Fibroblast of lung (primary cell): ENCODE data around the gene RHBDL3. TPM values are rescaled to one million over a fixed set of nuclear protein-coding genes. Genes with fewer than 3 reads are reported as not detected.
"Not testable (repeated sequence)": the region's sequence is repeated elsewhere in the genome, so short reads cannot be mapped to it uniquely, and the experiment has no call there.

Experiments used
- DNase-seq, 2 donors: peaks; one replicate each; pipeline versions ENCODE4 v3.0.0 to v3.0.0-alpha.2; 2010; ENCODE audit warnings: low read depth in 2 of 2
- H2AFZ ChIP-seq: 2 replicates; pipeline ENCODE4 v1.5.1; 2012; ENCODE audit warnings: low read length, control low read depth, inconsistent platforms
- H3K27ac ChIP-seq: 2 replicates; pipeline ENCODE4 v1.5.1; 2011; ENCODE audit warnings: low read length, control low read depth; ENCODE audit not compliant: insufficient read depth
- H3K27me3 ChIP-seq: 2 replicates; pipeline ENCODE4 v1.5.1; 2011; ENCODE audit warnings: mild to moderate bottlenecking, low read length; ENCODE audit not compliant: control insufficient read depth, insufficient read depth
- H3K36me3 ChIP-seq: 2 replicates; pipeline ENCODE4 v1.5.1; 2011; ENCODE audit warnings: low read length; ENCODE audit not compliant: control insufficient read depth, insufficient read depth
- H3K4me1 ChIP-seq: 2 replicates; pipeline ENCODE4 v1.5.1; 2011; ENCODE audit warnings: low read length; ENCODE audit not compliant: control insufficient read depth, insufficient read depth; ENCODE audit errors: extremely low read depth
- H3K4me2 ChIP-seq: 2 replicates; pipeline ENCODE4 v1.5.1; 2011; ENCODE audit warnings: low read length, control low read depth; ENCODE audit not compliant: insufficient read depth; ENCODE audit errors: extremely low read depth
- H3K4me3 ChIP-seq, 4 experiments: fragments of 200-600 bp in 1 of 4; sonication (generic) in 1 of 4; replicated peaks in 1 of 4; 2 replicates each; pipeline ENCODE4 v1.5.1; 2011 to 2016; ENCODE audit warnings: low read length in 4 of 4, low read depth in 3 of 4, mild to moderate bottlenecking in 3 of 4, control low read depth in 2 of 4, inconsistent platforms in 1 of 4, mixed read lengths in 1 of 4; ENCODE audit not compliant: insufficient read depth in 1 of 4; ENCODE audit errors: control extremely low read depth in 1 of 4
- H3K79me2 ChIP-seq: 2 replicates; pipeline ENCODE4 v1.5.1; 2012; ENCODE audit warnings: mild to moderate bottlenecking, low read length, inconsistent platforms; ENCODE audit not compliant: control insufficient read depth, insufficient read depth
- H3K9ac ChIP-seq: 2 replicates; pipeline ENCODE4 v1.5.1; 2011; ENCODE audit warnings: mild to moderate bottlenecking, low read length, control low read depth; ENCODE audit not compliant: insufficient read depth
- H3K9me3 ChIP-seq: 2 replicates; pipeline ENCODE4 v1.5.1; 2012; ENCODE audit warnings: low read depth, low read length; ENCODE audit not compliant: control insufficient read depth, insufficient read depth
- H4K20me1 ChIP-seq: 2 replicates; pipeline ENCODE4 v1.5.1; 2011; ENCODE audit warnings: low read length; ENCODE audit not compliant: control insufficient read depth, insufficient read depth; ENCODE audit errors: extremely low read depth
- EZH2 ChIP-seq: IDR thresholded peaks from 2 replicates; pipeline ENCODE4 v1.5.1; 2012; ENCODE audit warnings: low read length, control low read depth, mild to moderate bottlenecking; ENCODE audit errors: missing control alignments
- polyA plus RNA-seq, 2 donors: library from polyadenylated mRNA; depleted of rRNA in 1 of 2; stranded (reverse) in 1 of 2; unstranded in 1 of 2; fragments of >200 nt; gene quantifications; 2 replicates each; pipeline ENCODE4 v1.2.1, GENCODE V29; 2011 to 2012; ENCODE audit warnings: missing spikeins in 1 of 2
- total RNA-seq: library from RNA; depleted of rRNA; stranded (reverse); fragments of >200 nt; gene quantifications from 2 replicates; pipeline ENCODE4 v1.2.1, GENCODE V29; 2014
- TF ChIP-seq, protein P1 (sequence below), 2 donors: IDR thresholded peaks in 1 of 2; conservative IDR thresholded peaks in 1 of 2; 1 replicate in 1 of 2; 2 replicates in 1 of 2; pipeline ENCODE4 v1.5.1; 2011 to 2012; ENCODE audit warnings: low read length in 2 of 2, control low read depth in 1 of 2, inconsistent platforms in 1 of 2, low read depth in 1 of 2, mild to moderate bottlenecking in 1 of 2

RHBDL3 gene
- total and polyA plus RNA-seq, 2 donors (not counting 1 experiment from before 2014, with no cell fraction given) = 0.17 to 0.43 TPM

DNA sequence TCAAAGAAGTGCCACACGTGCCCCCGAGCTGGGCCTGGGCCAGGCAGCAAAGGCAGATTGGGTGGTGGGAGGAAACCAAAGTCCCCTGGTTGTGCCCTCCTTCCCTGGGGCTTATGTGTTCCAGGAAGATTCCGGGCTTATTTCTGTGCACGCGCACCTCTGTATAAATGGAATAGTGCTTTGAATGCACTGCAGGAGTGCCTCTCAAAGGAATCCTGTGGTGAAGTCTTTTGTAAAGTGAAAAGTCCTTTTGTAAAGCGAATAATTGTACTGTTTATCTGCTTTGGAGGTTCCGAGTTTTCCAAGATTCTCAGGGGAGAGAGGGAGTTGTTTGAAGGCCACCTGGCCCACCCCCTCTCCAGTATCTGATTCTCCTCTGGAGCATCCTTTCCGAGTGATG is 49.5 kb downstream of the RHBDL3 start:
- Histone ChIP-seq H3K27ac (no peak overlapping the region), H3K9ac (no peak overlapping the region), H4K20me1 (no peaks in the 10 kb centered on the region), H2AFZ (no peak overlapping the region), H3K4me3 (no peak overlapping the region), H3K27me3 (peaks cover 5% of the 10 kb centered on the region), H3K9me3 (no peaks in the 10 kb centered on the region), H3K36me3 (no peaks in the 10 kb centered on the region), H3K79me2 (no peaks in the 10 kb centered on the region), H3K4me2 (no peak overlapping the region), H3K4me1 (no peaks in the 10 kb centered on the region)
- TF ChIP-seq, protein P1, sequence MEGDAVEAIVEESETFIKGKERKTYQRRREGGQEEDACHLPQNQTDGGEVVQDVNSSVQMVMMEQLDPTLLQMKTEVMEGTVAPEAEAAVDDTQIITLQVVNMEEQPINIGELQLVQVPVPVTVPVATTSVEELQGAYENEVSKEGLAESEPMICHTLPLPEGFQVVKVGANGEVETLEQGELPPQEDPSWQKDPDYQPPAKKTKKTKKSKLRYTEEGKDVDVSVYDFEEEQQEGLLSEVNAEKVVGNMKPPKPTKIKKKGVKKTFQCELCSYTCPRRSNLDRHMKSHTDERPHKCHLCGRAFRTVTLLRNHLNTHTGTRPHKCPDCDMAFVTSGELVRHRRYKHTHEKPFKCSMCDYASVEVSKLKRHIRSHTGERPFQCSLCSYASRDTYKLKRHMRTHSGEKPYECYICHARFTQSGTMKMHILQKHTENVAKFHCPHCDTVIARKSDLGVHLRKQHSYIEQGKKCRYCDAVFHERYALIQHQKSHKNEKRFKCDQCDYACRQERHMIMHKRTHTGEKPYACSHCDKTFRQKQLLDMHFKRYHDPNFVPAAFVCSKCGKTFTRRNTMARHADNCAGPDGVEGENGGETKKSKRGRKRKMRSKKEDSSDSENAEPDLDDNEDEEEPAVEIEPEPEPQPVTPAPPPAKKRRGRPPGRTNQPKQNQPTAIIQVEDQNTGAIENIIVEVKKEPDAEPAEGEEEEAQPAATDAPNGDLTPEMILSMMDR (conservative IDR thresholded peaks at IDR 0.05 in 1 of 2, IDR thresholded peaks at IDR 0.05 in 1 of 2; ENCODE audit: low read depth in 1 of 2, low read length in 2 of 2) = no peak
- DNase-seq = no peak

DNA sequence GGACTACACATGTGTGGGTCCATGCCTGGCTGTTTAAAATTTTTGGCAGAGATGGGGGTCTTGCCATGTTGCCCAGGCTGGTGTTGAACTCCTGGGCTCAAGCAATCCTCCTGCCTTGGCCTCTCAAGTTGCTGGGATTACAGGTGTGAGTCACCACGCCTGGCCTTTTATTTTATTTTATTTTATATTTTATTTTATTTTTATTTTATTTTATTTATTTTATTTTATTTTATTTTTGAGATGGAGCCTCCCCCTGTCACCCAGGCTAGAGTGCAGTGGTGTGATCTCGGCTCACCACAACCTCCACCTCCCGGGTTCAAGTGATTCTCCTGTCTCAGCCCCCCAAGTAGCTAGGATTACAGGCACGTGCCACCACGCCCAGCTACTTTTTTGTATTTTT is 51.0 kb downstream of the RHBDL3 start:
- H3K9me3 ChIP-seq, DNase-seq, H3K27ac ChIP-seq, H3K4me2 ChIP-seq, H3K36me3 ChIP-seq, H3K4me1 ChIP-seq, H3K9ac ChIP-seq, H2AFZ ChIP-seq, H3K27me3 ChIP-seq, H3K79me2 ChIP-seq, H4K20me1 ChIP-seq, H3K4me3 ChIP-seq: not testable (repeated sequence)

DNA sequence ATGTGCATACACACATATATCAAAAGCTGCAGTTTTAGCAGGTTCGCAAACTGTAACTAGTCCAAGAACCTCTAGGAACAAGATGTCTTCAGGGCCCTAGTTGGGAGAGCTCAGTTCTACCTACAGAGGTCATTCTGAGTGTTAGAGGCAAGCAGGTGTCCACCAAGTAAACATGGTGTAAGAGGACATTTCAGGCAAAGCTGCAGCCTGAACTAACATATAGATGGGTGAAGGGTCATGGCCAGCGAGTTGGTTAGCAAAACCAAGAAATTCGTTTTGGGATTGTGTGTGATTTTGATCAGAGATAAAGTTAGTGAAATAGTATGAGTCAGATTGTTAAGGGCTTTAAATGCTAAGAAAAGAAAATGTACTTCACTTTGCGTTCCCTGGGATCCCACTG is 51.7 kb downstream of the RHBDL3 start:
- TF ChIP-seq, protein P1 (conservative IDR thresholded peaks at IDR 0.05 in 1 of 2, IDR thresholded peaks at IDR 0.05 in 1 of 2; ENCODE audit: low read depth in 1 of 2, low read length in 2 of 2) = no peak
- TF ChIP-seq EZH2 = no peak
- no peak overlapping the region for H3K9ac ChIP-seq
- no peaks in the 10 kb centered on the region for H3K36me3 ChIP-seq
- H3K4me2 ChIP-seq = no peak overlapping the region
- DNase-seq = no peak
- no peak overlapping the region for H3K4me3 ChIP-seq
- no peaks in the 10 kb centered on the region for H3K4me1 ChIP-seq
- no peak overlapping the region for H2AFZ ChIP-seq
- no peaks in the 10 kb centered on the region for H3K9me3 ChIP-seq
- peaks cover 5% of the 10 kb centered on the region for H3K27me3 ChIP-seq
- H3K27ac ChIP-seq = no peak overlapping the region
- no peaks in the 10 kb centered on the region for H3K79me2 ChIP-seq
- H4K20me1 ChIP-seq = no peaks in the 10 kb centered on the region
